KOPT-K1 (cell line): ENCODE data around the gene KCNMB3.
"Not testable (repeated sequence)": the region's sequence is repeated elsewhere in the genome, so short reads cannot be mapped to it uniquely, and the experiment has no call there.

Source experiments
- H3K27ac ChIP-seq: fragments of 200-600 bp; sonication (generic); 2 replicates; pipeline ENCODE4 v1.5.1; 2016; ENCODE audit warnings: antibody characterized with exemption, mild to moderate bottlenecking, low read depth, low read length; ENCODE audit not compliant: poor library complexity, severe bottlenecking
- H3K36me3 ChIP-seq: fragments of 200-600 bp; sonication (generic); 2 replicates; pipeline ENCODE4 v1.5.1; 2017; ENCODE audit warnings: antibody characterized with exemption, mild to moderate bottlenecking, low read length, moderate library complexity; ENCODE audit not compliant: insufficient read depth
- H3K9me3 ChIP-seq: fragments of 200-600 bp; sonication (generic); 2 replicates; pipeline ENCODE4 v1.5.1; 2017; ENCODE audit warnings: antibody characterized with exemption, low read length, mild to moderate bottlenecking; ENCODE audit not compliant: insufficient read depth, poor library complexity, severe bottlenecking

Gene KCNMB3

GRCh38 chr3:179250803-179251476, at the start of gene KCNMB3:
KCNMB3 (minus strand) TSS chr3:179251114; CDS start chr3:179250990, 124 bp downstream.
- Histone ChIP-seq H3K36me3 (no peaks in the 10 kb centered on the region), H3K9me3 (no peaks in the 10 kb centered on the region), H3K27ac (no peak within 1 kb of the TSS)

- no peaks in the 10 kb centered on the region for H3K9me3 ChIP-seq
- no peaks in the 10 kb centered on the region for H3K36me3 ChIP-seq
- no peak overlapping the region for H3K27ac ChIP-seq
Observed at GRCh38 chr3:179299999-179300613, 49.2 kb upstream of the KCNMB3 start.

GRCh38 chr3:179299316-179299715, 48.4 kb upstream of the KCNMB3 start:
- no peaks in the 10 kb centered on the region for H3K9me3 ChIP-seq
- no peak overlapping the region for H3K27ac ChIP-seq
- H3K36me3 ChIP-seq, result no peaks in the 10 kb centered on the region

GRCh38 chr3:179297971-179298725, 47.2 kb upstream of the KCNMB3 start:
- H3K27ac ChIP-seq, result no peak overlapping the region
- H3K36me3 ChIP-seq, result no peaks in the 10 kb centered on the region
- H3K9me3 ChIP-seq, result no peaks in the 10 kb centered on the region

- H3K9me3 ChIP-seq, result no peaks in the 10 kb centered on the region
- H3K36me3 ChIP-seq, result no peaks in the 10 kb centered on the region
- no peak overlapping the region for H3K27ac ChIP-seq
Observed at GRCh38 chr3:179292450-179292849, 41.5 kb upstream of the KCNMB3 start.

GRCh38 chr3:179289295-179289694, 38.4 kb upstream of the KCNMB3 start:
- no peak overlapping the region for H3K27ac ChIP-seq
- H3K36me3 ChIP-seq, result no peaks in the 10 kb centered on the region
- H3K9me3 ChIP-seq, result no peaks in the 10 kb centered on the region

GRCh38 chr3:179288845-179289244, 37.9 kb upstream of the KCNMB3 start:
- Histone ChIP-seq H3K27ac (no peak overlapping the region), H3K9me3 (no peaks in the 10 kb centered on the region), H3K36me3 (no peaks in the 10 kb centered on the region)

- Histone ChIP-seq H3K36me3 (no peaks in the 10 kb centered on the region), H3K9me3 (no peaks in the 10 kb centered on the region), H3K27ac (no peak overlapping the region)
Observed at GRCh38 chr3:179286331-179286730, 35.4 kb upstream of the KCNMB3 start.

- Histone ChIP-seq H3K36me3 (no peaks in the 10 kb centered on the region), H3K9me3 (no peaks in the 10 kb centered on the region), H3K27ac (no peak overlapping the region)
Observed at GRCh38 chr3:179281825-179282224, 30.9 kb upstream of the KCNMB3 start.

- Histone ChIP-seq H3K9me3 (no peaks in the 10 kb centered on the region), H3K27ac (no peak overlapping the region), H3K36me3 (no peaks in the 10 kb centered on the region)
Observed at GRCh38 chr3:179279837-179280236, 28.9 kb upstream of the KCNMB3 start.

- Histone ChIP-seq H3K36me3 (no peaks in the 10 kb centered on the region), H3K9me3 (no peaks in the 10 kb centered on the region), H3K27ac (no peak overlapping the region)
Observed at GRCh38 chr3:179278932-179279693, 28.2 kb upstream of the KCNMB3 start.

- Histone ChIP-seq H3K36me3 (no peaks in the 10 kb centered on the region), H3K27ac (no peak overlapping the region), H3K9me3 (no peaks in the 10 kb centered on the region)
Observed at GRCh38 chr3:179278151-179278550, 27.2 kb upstream of the KCNMB3 start.

- Histone ChIP-seq H3K9me3 (no peaks in the 10 kb centered on the region), H3K27ac (no peak overlapping the region), H3K36me3 (no peaks in the 10 kb centered on the region)
Observed at GRCh38 chr3:179276743-179277142, 25.8 kb upstream of the KCNMB3 start.

GRCh38 chr3:179276001-179276400, 25.1 kb upstream of the KCNMB3 start:
- no peak overlapping the region for H3K27ac ChIP-seq

GRCh38 chr3:179274434-179274833, 23.5 kb upstream of the KCNMB3 start:
- not testable (repeated sequence) for H3K9me3 ChIP-seq, H3K36me3 ChIP-seq, H3K27ac ChIP-seq

More at GRCh38 chr3:179276001-179276400, 25.1 kb upstream of the KCNMB3 start:
- H3K9me3 ChIP-seq, result no peaks in the 10 kb centered on the region
- H3K36me3 ChIP-seq, result no peaks in the 10 kb centered on the region
